ENCODE data around the gene SLCO4A1. TPM values are rescaled to one million over a fixed set of nuclear protein-coding genes. Genes with fewer than 3 reads are reported as not detected.

SLCO4A1 gene
- polyA plus RNA-seq, 1 donor (not counting 4 experiments of a cell fraction or from before 2014, with no cell fraction given) = 1.8 TPM

DNA sequence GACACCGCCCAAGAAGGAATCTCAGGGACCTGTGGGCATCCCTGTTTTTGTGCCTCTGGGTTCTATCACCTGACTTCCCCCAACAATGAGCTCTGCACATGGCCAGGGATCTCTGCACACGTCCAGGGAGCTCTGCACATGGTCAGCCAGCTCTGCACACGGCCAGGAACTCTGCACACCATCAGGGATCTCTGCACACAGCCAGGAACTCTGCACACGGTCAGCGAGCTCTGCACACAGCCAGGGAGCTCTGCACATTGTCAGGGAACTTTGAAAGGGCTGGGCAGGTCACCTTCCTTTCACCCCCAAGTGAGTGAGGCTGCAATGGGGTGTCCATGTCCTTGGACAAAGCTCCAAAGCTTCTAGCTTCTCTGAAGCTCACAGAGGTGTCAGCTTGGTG lies 5.2 kb upstream of the SLCO4A1 start:
- no peak overlapping the region for H3K27ac ChIP-seq (ENCODE audit: control insufficient read depth, insufficient read depth, low read length)
- H3K4me3 ChIP-seq (ENCODE audit: control insufficient read depth in 2 of 3, extremely low read depth in 1 of 3, insufficient read depth in 2 of 3, low read depth in 1 of 3, low read length in 3 of 3) = no peak overlapping the region
- no peak for DNase-seq (ENCODE audit: low read depth, low spot score)
- H3K9me1 ChIP-seq (ENCODE audit: control insufficient read depth, extremely low read depth, insufficient read depth, low read length) = no peaks in the 10 kb centered on the region
- peaks cover 56% of the 10 kb centered on the region for H3K27me3 ChIP-seq (ENCODE audit: control insufficient read depth, extremely low read depth, insufficient read depth, low read length)
- dilution Hi-C loops (cut with MboI; ENCODE audit: extremely low pct_ligation_motif_present, low sequenced_read_pairs) = no loop called here
- no peak overlapping the region for H3K9ac ChIP-seq (ENCODE audit: control insufficient read depth, extremely low read depth, insufficient read depth, low read length)
- H4K20me1 ChIP-seq (ENCODE audit: control insufficient read depth, extremely low read depth, insufficient read depth, low read length) = no peaks in the 10 kb centered on the region
- no peaks in the 10 kb centered on the region for H3K4me1 ChIP-seq (ENCODE audit: control insufficient read depth, extremely low read depth, insufficient read depth, low read length)
- no peak overlapping the region for H3K4me2 ChIP-seq (ENCODE audit: control insufficient read depth, extremely low read depth, insufficient read depth, low read depth, low read length)
- TF ChIP-seq EZH2 (IDR thresholded peaks at IDR 0.05; ENCODE audit: low read length) (no peak), CTCF (optimal IDR thresholded peaks at IDR 0.05 in 1 of 3, IDR thresholded peaks at IDR 0.05 in 1 of 3, conservative IDR thresholded peaks at IDR 0.05 in 1 of 3; ENCODE audit: extremely low read depth in 1 of 3, insufficient read depth in 2 of 3, low read length in 3 of 3) (no peak)
- no peak overlapping the region for H2AFZ ChIP-seq (ENCODE audit: control insufficient read depth, low read length)
- H3K79me2 ChIP-seq (ENCODE audit: control insufficient read depth, insufficient read depth, low read length) = no peaks in the 10 kb centered on the region
- H3K9me3 ChIP-seq (ENCODE audit: control insufficient read depth, low read depth, low read length) = no peaks in the 10 kb centered on the region
- no peak for FAIRE-seq
- H3K36me3 ChIP-seq (ENCODE audit: control insufficient read depth in 2 of 2, extremely low read depth in 1 of 2, insufficient read depth in 2 of 2, low read length in 2 of 2) = no peaks in the 10 kb centered on the region

DNA sequence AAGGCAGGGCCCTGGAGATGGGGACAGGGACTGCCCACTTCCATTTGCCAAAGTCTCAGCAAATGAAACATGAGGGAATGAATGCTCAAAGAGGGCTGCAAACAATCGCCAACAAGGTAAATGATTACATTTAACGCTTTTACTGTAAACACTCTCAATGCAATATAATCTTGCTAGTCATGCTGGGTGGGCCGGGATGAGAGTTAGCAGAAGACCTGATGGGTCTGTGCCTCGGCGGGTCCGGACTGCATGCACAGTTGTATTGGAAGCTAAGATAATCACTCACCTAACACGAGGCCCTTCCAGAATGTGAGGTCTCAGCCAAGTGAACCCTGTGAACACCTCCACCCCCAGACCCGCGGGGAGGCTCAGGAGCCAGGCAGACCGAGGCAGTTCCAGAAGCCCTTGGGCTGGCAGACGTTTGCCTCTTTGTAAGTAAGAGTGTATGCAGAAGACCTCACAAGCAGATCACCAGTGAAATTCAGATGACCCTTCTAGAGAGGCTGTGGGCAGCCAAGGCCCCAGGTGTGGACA lies 4.7 kb upstream of the SLCO4A1 start:
- Histone ChIP-seq H3K4me2 (ENCODE audit: control insufficient read depth, extremely low read depth, insufficient read depth, low read depth, low read length) (no peak overlapping the region), H3K9ac (ENCODE audit: control insufficient read depth, extremely low read depth, insufficient read depth, low read length) (no peak overlapping the region), H3K27ac (ENCODE audit: control insufficient read depth, insufficient read depth, low read length) (no peak overlapping the region), H3K36me3 (ENCODE audit: control insufficient read depth in 2 of 2, extremely low read depth in 1 of 2, insufficient read depth in 2 of 2, low read length in 2 of 2) (no peaks in the 10 kb centered on the region), H4K20me1 (ENCODE audit: control insufficient read depth, extremely low read depth, insufficient read depth, low read length) (no peaks in the 10 kb centered on the region), H3K27me3 (ENCODE audit: control insufficient read depth, extremely low read depth, insufficient read depth, low read length) (peaks cover 51% of the 10 kb centered on the region), H3K9me1 (ENCODE audit: control insufficient read depth, extremely low read depth, insufficient read depth, low read length) (no peaks in the 10 kb centered on the region), H3K4me3 (ENCODE audit: control insufficient read depth in 2 of 3, extremely low read depth in 1 of 3, insufficient read depth in 2 of 3, low read depth in 1 of 3, low read length in 3 of 3) (no peak overlapping the region), H3K79me2 (ENCODE audit: control insufficient read depth, insufficient read depth, low read length) (no peaks in the 10 kb centered on the region), H3K9me3 (ENCODE audit: control insufficient read depth, low read depth, low read length) (no peaks in the 10 kb centered on the region), H2AFZ (ENCODE audit: control insufficient read depth, low read length) (no peak overlapping the region), H3K4me1 (ENCODE audit: control insufficient read depth, extremely low read depth, insufficient read depth, low read length) (no peaks in the 10 kb centered on the region)
- dilution Hi-C loops (cut with MboI; ENCODE audit: extremely low pct_ligation_motif_present, low sequenced_read_pairs) = no loop called here
- TF ChIP-seq CTCF (optimal IDR thresholded peaks at IDR 0.05 in 1 of 3, IDR thresholded peaks at IDR 0.05 in 1 of 3, conservative IDR thresholded peaks at IDR 0.05 in 1 of 3; ENCODE audit: extremely low read depth in 1 of 3, insufficient read depth in 2 of 3, low read length in 3 of 3) (no peak), EZH2 (IDR thresholded peaks at IDR 0.05; ENCODE audit: low read length) (no peak)
- FAIRE-seq = no peak
- no peak for DNase-seq (ENCODE audit: low read depth, low spot score)
